ENCODE data around the gene NPC1L1. TPM values are rescaled to one million over a fixed set of nuclear protein-coding genes. Genes with fewer than 3 reads are reported as not detected.

The NPC1L1 gene, protein sequence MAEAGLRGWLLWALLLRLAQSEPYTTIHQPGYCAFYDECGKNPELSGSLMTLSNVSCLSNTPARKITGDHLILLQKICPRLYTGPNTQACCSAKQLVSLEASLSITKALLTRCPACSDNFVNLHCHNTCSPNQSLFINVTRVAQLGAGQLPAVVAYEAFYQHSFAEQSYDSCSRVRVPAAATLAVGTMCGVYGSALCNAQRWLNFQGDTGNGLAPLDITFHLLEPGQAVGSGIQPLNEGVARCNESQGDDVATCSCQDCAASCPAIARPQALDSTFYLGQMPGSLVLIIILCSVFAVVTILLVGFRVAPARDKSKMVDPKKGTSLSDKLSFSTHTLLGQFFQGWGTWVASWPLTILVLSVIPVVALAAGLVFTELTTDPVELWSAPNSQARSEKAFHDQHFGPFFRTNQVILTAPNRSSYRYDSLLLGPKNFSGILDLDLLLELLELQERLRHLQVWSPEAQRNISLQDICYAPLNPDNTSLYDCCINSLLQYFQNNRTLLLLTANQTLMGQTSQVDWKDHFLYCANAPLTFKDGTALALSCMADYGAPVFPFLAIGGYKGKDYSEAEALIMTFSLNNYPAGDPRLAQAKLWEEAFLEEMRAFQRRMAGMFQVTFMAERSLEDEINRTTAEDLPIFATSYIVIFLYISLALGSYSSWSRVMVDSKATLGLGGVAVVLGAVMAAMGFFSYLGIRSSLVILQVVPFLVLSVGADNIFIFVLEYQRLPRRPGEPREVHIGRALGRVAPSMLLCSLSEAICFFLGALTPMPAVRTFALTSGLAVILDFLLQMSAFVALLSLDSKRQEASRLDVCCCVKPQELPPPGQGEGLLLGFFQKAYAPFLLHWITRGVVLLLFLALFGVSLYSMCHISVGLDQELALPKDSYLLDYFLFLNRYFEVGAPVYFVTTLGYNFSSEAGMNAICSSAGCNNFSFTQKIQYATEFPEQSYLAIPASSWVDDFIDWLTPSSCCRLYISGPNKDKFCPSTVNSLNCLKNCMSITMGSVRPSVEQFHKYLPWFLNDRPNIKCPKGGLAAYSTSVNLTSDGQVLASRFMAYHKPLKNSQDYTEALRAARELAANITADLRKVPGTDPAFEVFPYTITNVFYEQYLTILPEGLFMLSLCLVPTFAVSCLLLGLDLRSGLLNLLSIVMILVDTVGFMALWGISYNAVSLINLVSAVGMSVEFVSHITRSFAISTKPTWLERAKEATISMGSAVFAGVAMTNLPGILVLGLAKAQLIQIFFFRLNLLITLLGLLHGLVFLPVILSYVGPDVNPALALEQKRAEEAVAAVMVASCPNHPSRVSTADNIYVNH (N-terminal part only)
- total RNA-seq = under 1 TPM in 1 of 2 donors, not detected in 1; 0.52 TPM

DNA sequence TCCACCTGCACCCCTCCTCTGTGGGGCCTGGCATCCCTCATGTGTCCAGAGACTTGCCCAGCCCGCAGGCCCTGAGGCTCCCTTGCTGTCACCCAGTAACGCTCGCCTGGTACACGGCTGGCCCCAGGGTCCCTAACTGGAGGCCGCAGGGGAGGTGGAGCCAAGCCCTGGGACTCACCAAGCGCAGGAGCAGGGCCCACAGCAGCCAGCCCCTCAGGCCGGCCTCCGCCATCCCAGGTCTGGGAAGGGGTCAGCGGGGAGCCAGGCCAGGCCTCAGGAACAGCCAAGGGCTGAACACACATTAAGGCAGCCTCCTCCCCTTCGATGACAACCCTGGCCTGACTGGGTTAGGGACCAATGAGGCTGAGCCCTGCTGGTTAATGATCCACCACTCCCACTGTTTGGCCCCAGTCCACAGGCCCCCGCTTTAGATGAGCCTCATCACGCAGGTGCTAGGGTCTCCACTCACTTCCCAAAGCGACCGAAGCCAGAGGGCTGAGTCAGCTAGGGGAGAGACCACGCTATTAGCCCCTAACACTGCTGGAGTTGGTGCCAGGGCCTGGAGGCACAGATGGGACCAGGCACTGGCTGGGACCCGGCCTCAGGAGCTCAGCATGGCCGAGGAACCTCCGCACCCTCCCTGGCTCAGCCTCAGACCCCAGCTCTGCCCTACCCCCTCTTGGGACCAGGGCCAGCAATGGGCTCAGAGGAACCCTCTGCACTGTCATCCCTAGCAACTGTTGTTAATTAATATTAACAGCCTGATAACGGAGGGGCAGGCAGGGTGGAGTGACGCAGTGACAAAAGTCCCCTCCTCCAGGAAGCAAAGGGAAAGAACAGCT is at the start of gene NPC1L1:
Gene NPC1L1 (minus strand): TSS at position 303 of the 842 bp plus-strand sequence. CDS start 71 bp downstream, at position 232.
- Histone ChIP-seq H3K27ac (no peak within 1 kb of the TSS), H3K4me1 (no peaks in the 10 kb centered on the region), H3K27me3 (no peaks in the 10 kb centered on the region), H3K36me3 (replicated peaks in 1 of 2; ENCODE audit: insufficient read depth in 1 of 2, low read depth in 2 of 2) (no peaks in the 10 kb centered on the region), H3K4me3 (no peak within 1 kb of the TSS), H3K9me3 (no peaks in the 10 kb centered on the region)
- TF ChIP-seq POLR2A (IDR thresholded peaks at IDR 0.05) = no peak
- TF ChIP-seq, protein P1, sequence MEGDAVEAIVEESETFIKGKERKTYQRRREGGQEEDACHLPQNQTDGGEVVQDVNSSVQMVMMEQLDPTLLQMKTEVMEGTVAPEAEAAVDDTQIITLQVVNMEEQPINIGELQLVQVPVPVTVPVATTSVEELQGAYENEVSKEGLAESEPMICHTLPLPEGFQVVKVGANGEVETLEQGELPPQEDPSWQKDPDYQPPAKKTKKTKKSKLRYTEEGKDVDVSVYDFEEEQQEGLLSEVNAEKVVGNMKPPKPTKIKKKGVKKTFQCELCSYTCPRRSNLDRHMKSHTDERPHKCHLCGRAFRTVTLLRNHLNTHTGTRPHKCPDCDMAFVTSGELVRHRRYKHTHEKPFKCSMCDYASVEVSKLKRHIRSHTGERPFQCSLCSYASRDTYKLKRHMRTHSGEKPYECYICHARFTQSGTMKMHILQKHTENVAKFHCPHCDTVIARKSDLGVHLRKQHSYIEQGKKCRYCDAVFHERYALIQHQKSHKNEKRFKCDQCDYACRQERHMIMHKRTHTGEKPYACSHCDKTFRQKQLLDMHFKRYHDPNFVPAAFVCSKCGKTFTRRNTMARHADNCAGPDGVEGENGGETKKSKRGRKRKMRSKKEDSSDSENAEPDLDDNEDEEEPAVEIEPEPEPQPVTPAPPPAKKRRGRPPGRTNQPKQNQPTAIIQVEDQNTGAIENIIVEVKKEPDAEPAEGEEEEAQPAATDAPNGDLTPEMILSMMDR (IDR thresholded peaks at IDR 0.05) = no peak
- intact Hi-C loops (cut with DNase I) = no loop called here
- DNase-seq (peak in 1 of 4 donors; percentile 45), ATAC-seq (peak; percentile 50)
- 60% methylated on average over 20 of the region's 20 CpGs; no CpG with 5 or more reads in 1 of the 2 donors for WGBS, 2 donors

DNA sequence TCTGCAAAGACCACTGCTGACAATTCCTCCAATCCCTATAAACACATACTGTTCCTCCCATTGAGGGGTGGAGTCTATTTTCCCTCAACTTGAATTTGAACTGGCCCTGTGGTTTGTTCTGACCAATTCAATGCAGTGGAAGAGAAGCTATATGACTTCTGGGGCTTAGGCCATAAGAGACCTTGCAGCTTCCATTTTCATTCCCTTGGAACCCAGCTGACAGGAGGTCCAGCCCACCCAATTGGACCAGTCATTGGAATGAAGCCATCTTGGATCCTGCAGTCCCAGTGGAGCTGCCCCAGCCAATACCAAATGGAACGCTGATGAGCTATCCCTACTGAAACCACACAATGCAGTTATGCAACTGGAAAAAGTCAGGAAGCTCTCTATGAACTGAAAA is 49.8 kb upstream of the NPC1L1 start:
- Histone ChIP-seq H3K4me1 (peaks cover 3% of the 10 kb centered on the region), H3K27me3 (no peaks in the 10 kb centered on the region), H3K27ac (no peak overlapping the region), H3K4me3 (no peak overlapping the region), H3K9me3 (no peaks in the 10 kb centered on the region), H3K36me3 (replicated peaks in 1 of 2; ENCODE audit: insufficient read depth in 1 of 2, low read depth in 2 of 2) (no peaks in the 10 kb centered on the region)
- WGBS, 2 donors = 89 to 90% methylated on average over 1 of the region's 1 CpG
- ATAC-seq = no peak
- intact Hi-C loops (cut with DNase I) = loop anchor here (5.0 to 10.0 kb wide), 2 partner anchors 264 to 331 kb away; no protein-coding TSS in a partner anchor
- DNase-seq = no peak
- no peak for TF ChIP-seq POLR2A (IDR thresholded peaks at IDR 0.05)
- TF ChIP-seq, protein P1 (IDR thresholded peaks at IDR 0.05) = no peak

DNA sequence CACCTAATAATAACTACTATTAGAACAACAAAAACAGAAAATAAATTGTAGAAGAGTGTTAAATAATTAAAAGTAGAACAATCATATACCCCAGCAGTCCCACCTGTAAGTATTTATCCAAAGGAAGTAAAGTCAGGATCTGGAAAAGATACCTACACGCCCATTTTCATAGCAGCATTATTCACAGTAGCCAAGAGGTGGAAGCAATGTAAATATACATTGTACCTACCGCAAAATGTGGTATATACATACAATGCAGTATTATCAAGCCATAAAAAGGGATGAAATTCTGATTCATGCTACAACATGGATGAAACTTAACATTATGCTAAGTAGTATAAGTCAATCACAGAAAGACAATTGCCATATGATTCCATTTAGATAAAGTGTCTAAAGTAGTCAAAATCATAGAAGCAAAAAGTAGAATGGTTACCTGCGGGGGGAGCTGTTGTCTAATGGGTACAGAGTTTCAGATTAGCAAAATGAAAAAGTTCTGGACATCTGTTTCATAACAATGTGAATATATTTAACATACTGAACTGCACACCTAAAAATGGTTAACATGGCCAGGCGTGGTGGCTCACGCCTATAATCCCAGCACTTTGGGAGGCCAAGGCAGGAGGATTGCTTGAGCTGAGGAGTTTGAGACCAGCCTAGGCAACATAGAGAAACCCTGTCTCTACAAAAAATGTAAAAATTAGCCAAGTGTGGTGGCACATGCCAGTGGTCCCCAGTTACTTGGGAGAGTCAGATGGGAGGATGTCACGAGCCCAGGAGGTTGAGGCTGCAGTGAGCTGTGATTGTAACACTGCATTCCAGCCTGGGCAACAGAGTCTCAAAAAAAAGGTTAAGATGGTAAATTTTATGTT is 46.9 kb upstream of the NPC1L1 start:
- H3K27ac ChIP-seq = no peak overlapping the region
- no peak overlapping the region for H3K4me3 ChIP-seq
- no peak for TF ChIP-seq POLR2A (IDR thresholded peaks at IDR 0.05)
- TF ChIP-seq, protein P1 (IDR thresholded peaks at IDR 0.05) = peak; percentile 43 to 82 (median 72)
- H3K4me1 ChIP-seq = peaks cover 4% of the 10 kb centered on the region
- no peaks in the 10 kb centered on the region for H3K27me3 ChIP-seq
- ATAC-seq = peak; percentile 86
- no peaks in the 10 kb centered on the region for H3K36me3 ChIP-seq (replicated peaks in 1 of 2; ENCODE audit: insufficient read depth in 1 of 2, low read depth in 2 of 2)
- 13 to 19% methylated on average over 6 of the region's 6 CpGs for WGBS, 2 donors
- intact Hi-C loops (cut with DNase I) = no loop called here
- peak; percentile 46 to 71 (median 70) for DNase-seq
- H3K9me3 ChIP-seq = no peaks in the 10 kb centered on the region
